ENCODE results near the gene VASN.
A peak's percentile ranks its signal among the peaks of the same experiment; 100 is the strongest.

The VASN gene

DNA sequence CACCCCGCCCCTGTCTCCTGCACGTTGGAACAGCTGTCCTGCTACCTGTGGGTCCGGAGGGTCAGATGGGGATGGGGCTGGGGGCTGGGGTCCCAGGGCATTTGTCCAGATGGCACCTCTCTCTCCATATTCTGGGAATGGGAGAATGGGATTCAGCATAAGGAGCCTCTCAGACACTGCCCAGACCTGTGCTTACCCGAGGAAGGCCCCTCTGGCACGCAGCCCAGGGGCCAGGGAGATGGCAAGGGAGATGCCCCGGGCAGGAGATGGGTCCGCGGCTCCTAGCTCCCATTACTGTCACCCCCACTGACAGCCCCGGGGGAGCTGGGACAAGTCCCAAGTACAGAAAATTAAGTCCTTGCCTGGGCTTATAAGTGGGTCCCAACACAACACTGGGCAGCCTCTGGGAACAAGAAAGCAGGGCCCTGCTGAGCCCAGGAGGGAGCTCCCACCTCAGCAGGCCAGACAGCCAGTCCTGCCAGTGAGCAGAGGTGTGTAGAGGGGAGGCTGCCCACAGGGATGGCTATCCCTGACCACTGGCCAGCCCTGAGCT is 1.8 kb downstream of the VASN start:
- DNase-seq: no peak

DNA sequence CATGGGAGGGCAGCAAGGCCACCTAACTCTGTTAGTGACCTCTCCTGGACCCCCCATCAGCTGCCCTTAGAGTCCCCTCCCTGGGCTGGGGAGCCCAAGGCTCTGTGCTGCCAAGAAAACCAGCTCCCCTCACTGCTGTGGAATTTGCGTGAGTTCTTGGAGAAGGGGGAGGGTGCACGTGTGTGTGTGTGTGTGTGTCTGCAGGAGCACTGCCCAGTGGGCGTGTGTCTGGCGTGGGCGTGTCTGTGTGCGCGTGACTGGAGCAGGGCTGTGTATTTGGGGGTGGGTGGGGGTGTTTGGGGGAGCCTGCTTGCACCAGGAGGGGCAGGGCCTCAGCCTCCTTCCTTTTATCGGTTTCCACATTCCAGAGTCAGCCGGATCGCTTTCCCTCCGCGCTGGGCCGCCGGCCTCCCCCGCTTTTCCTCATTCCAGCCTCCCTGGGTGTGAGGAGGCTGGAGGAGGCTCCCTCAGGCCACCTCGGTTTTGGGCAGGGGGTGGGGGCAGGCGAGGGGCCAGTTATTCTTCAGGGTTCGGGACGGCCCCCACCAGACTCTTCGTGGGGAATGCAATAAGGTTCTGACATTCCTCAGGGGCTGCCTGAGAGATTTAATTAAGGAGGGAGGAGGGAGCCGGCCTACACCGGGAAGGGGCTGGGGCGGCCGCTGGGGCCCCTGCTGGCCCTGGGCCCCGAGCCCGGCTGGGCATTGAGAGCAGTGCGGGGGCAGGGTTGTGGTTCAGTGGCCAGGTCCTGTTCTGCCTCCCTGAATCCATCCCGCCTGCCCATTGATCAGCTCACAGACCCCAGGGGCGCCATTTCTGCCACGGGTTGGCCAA is 2.5 kb downstream of the VASN start:
- DNase-seq: peak; percentile 60

DNA sequence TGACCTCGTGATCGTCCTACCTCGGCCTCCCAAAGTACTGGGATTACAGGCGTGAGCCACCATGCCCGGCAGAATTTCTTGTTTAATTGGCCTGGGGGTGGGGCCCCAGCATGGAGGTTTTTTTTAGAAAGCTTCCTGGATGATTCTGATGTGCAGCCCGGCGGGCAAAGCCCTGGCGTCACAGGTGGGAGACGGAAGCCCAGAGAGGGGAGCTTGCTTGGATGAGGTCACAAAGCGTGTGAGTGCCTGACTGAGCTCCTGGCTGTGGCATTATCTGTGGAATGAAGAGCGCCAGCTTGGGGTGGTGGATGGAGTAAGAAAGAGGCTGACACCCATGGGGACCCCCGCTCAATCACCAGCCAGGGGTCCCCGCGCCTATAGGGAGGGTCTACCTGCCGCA is 4.1 kb downstream of the VASN start:
- DNase-seq: no peak

DNA sequence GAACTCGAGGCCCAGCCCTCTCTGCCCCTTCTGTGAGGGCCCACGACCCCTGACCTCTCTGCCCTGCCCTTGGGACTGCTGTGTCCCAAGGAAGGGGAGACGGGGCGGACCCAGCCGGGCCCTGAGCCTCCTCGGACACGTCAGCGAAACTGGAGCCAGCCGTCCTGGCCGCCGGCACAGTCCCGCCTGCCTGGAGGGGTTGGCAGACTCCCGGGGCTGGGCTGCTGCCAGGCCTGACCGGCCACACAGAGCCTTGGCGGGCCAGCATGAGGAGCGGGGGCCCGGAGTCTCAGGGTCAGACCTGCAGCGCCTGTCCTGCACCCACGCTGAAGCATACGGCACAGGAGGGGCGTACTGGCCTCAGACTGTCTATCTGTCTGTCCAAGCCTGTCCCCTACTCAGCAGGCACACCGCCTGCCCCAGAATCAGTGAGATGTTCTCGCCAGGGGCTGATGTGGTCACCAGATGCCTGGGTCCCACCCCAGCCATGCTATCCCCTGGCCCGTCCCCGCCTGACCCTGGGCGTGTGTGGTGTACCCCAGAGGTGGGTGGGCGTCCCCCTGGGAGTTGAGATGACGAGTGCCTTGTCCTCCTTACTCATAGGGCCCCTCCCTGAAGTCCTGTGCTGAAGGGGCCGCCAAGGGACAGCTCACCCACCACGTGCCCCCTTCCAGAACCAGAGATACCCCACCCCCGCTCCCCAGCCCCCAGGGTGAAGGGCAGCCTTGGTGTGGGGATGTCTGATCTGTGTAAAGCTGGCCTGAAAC is 4.7 kb downstream of the VASN start:
- DNase-seq: no peak

DNA sequence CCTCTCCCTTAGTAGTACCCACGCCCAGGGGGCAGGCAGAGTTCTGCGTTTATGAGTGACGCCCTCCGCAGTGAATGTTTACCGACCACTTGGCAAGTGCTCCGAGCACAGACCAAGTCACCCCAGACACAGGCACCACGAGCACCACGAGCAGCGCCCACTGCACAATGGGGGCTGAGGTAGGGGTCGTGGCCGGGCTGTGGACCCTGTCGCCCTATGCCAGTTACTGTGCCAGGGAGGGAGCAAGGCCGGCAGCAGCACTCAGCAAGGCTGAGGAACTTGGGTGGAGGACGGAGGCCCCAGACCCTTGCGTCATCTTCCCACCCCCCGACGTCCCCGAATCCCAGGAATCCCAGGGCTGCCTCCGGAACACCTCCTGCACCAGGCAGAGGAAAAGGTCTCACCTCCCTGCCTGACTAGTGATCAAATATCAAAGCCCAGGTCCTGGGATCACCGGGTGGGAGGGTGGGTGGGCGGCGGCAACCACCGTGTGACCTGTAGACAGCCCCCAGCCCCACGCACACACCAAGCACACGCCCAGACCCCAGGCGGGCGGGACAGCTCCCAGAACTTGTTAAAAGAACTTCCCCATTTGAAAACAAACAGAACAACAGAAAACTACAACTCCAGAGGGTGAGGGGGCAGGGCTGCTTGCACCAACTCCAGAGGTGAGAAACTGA is 5.4 kb downstream of the VASN start:
- no peak for DNase-seq

DNA sequence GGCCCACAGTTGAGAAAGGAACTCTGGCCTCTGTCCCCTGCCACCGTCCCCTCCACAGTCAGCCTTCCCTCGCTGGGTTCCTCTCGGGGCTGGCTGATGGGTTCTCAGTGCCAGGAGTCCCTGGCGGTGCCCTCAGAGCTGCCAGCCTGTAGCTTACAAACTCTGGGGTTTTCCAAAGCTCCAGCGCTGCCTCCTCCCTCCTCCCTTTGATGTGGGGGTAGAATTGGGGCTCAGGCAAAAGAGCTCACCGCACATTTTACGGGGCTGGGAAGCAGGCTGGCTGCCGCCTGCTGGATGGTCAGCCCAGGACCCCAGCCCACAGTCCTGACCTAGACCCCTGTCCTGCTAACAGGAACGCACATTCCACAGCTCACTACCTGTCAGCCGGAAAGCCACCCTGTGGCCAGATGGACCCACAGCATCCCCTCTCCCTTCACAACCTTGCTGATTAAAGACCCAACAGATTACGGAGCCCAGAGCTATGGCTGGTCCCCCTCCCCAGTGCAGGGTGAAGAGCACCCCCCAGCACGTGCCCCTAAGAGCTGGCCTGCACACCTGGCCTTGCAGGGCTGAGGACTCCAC is 6.0 kb downstream of the VASN start:
- DNase-seq: no peak

DNA sequence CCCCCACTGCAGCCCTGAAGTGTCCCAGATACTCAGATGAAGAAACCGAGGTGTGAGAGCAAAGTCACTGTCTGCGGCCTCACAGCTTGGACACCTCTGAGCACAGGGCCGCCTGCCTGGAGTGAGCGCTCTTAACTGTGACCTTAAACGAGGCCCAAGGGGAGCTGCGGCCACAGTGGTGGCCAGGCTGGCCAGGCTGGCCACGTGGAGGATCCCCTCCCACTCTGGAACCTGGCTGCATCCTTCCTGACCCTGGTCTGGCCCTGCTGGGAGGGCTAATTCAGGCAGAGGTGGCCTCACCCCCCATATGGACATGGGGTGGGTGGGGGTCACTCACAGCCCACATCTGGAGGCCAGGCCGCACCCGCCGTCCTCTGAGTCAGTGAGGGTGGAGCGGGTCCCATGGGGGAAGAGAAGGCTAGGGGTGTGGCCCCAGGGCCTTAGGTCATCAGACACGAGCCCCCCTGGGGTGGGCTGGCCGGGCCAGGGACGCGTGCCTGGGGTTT is 6.6 kb downstream of the VASN start:
- DNase-seq: no peak

DNA sequence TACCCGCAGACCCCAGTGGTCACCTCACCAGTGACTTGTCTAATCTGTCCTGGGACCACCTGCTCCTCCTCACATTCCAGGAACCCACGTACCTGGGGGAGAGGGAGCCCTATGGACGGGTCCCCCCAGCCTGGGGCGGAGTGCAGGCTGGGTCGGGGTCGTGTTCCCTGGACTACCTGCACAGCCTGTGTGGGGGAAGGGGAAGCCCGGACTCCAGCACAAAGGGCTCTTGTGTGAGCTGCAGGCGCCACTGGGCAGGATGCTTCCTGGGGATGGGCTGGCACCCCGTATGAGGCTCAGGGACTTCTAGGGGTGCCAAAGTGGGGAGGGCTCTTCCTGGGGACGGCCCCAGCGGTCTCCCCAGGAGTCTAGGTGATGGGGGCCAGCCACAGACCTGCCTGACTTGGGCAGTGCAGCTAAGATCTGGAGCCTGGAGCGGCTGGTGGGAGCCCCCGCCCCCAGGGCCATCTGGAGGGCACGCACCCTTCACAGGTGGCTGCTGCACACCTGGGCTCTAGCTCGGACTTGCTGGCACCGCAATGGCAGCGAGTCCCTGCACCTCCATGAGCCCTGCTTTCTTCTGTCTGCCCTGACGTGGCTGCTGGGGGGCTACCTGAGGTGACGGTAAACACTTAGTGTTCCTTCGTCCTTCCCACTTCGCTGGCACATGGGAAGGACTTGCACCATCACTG is 7.5 kb downstream of the VASN start:
- DNase-seq: no peak

DNA sequence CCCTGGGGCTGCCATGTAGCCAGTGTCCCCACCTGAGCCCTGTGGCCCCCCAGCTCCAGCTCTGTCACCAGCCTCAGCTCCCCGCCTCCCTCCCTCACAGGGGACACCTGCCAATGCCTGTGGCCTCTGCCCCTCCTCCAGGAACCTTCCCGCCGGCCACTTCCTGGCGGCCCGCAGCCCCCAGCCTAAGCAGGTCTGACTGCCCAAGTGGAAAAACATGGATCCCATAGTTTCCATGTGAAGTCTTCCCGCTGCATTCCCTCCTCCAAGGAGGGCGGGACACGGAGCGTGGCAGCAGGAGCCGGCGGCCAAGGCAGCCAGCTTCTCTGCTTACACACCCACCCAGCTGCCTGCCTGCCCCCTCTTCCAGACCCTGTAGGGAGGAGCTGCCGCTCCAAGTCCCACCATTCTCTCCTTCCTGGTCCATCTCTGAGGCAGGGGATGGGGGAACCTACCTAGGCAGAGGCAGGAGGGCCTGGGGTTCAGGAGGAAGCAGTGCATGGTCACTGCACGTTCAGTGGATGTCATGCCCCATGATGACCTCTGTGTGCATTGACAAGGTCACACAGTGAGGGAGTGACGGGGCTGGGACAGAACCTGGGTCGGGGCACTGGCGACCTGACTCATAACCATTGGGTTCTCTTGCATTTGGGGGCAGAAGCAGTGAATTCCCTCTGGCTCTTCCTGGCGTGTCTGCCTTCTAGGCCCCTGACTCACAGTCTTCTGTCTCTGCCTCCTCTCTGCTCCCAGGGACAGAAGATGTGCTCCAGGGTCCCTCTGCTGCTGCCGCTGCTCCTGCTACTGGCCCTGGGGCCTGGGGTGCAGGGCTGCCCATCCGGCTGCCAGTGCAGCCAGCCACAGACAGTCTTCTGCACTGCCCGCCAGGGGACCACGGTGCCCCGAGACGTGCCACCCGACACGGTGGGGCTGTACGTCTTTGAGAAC is 8.7 kb downstream of the VASN start:
- no peak for DNase-seq

DNA sequence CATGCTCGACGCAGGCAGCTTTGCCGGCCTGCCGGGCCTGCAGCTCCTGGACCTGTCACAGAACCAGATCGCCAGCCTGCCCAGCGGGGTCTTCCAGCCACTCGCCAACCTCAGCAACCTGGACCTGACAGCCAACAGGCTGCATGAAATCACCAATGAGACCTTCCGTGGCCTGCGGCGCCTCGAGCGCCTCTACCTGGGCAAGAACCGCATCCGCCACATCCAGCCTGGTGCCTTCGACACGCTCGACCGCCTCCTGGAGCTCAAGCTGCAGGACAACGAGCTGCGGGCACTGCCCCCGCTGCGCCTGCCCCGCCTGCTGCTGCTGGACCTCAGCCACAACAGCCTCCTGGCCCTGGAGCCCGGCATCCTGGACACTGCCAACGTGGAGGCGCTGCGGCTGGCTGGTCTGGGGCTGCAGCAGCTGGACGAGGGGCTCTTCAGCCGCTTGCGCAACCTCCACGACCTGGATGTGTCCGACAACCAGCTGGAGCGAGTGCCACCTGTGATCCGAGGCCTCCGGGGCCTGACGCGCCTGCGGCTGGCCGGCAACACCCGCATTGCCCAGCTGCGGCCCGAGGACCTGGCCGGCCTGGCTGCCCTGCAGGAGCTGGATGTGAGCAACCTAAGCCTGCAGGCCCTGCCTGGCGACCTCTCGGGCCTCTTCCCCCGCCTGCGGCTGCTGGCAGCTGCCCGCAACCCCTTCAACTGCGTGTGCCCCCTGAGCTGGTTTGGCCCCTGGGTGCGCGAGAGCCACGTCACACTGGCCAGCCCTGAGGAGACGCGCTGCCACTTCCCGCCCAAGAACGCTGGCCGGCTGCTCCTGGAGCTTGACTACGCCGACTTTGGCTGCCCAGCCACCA is 9.7 kb downstream of the VASN start:
- DNase-seq: no peak

DNA sequence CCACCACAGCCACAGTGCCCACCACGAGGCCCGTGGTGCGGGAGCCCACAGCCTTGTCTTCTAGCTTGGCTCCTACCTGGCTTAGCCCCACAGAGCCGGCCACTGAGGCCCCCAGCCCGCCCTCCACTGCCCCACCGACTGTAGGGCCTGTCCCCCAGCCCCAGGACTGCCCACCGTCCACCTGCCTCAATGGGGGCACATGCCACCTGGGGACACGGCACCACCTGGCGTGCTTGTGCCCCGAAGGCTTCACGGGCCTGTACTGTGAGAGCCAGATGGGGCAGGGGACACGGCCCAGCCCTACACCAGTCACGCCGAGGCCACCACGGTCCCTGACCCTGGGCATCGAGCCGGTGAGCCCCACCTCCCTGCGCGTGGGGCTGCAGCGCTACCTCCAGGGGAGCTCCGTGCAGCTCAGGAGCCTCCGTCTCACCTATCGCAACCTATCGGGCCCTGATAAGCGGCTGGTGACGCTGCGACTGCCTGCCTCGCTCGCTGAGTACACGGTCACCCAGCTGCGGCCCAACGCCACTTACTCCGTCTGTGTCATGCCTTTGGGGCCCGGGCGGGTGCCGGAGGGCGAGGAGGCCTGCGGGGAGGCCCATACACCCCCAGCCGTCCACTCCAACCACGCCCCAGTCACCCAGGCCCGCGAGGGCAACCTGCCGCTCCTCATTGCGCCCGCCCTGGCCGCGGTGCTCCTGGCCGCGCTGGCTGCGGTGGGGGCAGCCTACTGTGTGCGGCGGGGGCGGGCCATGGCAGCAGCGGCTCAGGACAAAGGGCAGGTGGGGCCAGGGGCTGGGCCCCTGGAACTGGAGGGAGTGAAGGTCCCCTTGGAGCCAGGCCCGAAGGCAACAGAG is 10.5 kb downstream of the VASN start:
- no peak for DNase-seq

DNA sequence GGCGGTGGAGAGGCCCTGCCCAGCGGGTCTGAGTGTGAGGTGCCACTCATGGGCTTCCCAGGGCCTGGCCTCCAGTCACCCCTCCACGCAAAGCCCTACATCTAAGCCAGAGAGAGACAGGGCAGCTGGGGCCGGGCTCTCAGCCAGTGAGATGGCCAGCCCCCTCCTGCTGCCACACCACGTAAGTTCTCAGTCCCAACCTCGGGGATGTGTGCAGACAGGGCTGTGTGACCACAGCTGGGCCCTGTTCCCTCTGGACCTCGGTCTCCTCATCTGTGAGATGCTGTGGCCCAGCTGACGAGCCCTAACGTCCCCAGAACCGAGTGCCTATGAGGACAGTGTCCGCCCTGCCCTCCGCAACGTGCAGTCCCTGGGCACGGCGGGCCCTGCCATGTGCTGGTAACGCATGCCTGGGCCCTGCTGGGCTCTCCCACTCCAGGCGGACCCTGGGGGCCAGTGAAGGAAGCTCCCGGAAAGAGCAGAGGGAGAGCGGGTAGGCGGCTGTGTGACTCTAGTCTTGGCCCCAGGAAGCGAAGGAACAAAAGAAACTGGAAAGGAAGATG is 11.2 kb downstream of the VASN start:
- no peak for DNase-seq

DNA sequence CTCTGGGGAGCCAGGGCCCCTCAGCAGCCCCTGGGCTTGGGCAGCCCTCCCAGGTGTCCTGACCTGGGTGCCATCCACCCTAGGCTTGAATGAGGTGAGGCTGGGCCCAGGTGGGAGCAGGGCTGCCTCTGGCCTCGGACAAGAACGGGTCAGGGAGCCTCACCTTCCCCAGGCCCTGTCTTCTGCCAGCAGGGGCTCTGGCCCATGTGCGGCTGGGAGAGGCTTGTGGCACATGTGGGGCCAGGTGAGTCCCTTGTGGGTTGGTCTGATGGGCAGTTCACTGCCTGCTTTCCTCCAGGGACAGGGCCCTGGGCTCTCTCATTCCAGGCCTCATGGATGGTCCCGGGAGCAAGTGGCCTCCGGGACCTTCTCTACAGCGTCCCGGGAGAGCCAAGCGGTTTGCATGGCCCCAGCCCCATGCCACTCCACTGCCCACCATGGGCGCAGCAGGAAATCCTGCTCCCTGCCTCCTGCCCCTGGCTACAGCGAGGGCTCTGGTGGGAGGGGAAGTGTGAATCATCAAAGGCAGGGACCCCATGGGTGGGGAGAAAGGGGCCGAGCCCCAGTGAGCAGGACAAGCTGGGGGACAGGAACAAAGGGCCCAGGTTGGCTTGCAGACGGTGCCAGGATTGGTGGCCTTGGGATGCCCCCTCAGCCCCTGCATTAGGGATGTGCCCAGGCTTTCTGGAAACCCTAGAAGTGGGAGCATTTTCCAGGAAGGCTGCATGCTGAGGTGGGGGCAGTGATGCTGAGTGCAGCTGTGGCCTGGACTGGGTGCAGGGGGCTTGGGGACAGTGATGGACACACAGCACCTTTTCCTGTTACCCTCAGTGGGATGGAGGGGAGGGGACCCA is 12.2 kb downstream of the VASN start:
- no peak for DNase-seq

DNA sequence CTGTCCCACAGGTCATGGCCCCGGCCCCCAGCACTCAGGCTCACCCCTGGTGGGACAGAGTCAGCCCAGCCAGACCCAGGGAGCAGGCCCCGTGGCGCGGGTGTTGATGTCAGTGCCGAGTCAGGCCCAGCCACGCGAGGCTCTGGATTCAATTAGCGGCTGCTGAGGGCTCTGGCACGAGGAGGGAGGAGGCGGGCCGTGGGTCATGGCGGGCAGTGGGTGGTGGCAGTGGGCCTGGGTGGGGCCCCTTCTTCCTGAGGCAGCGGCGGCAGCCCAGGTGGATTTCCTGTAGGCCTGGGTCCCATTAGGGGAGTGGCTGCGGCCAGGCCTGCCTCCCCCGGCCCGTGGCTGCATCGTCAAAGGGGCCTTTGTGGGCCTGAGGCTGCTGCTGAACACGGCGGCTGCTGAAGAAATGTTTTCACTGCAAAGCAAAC is 12.9 kb downstream of the VASN start:
- no peak for DNase-seq

DNA sequence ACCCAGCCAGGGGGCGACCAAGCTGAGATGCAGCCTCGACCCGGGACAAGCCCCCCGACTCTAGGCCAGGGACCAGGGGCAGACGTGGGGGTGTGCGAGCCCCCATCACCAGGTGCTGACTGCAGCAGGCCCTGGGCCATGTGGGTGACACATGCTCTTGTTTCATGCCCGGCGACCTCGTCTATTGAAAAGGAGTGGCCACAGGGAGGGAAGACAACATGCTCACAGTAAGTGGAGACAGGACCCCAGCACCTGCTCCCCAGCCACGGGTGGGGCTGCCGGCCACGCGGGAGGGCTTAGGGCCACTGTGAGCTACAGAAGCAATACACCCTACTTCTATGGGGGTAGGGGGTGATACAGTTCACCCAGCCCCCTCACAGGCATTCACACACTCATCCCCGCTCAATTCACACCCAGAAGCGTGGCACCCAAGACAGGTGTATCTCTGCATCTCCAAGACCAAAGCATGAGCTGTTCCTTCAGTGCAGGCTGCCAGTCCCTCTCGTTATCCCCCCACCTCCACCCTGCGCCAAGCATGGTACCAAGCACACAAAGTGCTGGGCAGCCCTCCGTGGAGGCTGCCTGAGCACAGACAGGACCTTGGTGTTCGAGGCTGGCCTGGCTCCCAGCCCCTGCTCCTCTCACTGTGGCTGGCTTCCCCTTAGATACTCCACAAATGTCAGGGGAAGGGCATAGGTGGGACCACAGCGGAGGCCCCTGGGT is 13.6 kb downstream of the VASN start:
- no peak for DNase-seq

DNA sequence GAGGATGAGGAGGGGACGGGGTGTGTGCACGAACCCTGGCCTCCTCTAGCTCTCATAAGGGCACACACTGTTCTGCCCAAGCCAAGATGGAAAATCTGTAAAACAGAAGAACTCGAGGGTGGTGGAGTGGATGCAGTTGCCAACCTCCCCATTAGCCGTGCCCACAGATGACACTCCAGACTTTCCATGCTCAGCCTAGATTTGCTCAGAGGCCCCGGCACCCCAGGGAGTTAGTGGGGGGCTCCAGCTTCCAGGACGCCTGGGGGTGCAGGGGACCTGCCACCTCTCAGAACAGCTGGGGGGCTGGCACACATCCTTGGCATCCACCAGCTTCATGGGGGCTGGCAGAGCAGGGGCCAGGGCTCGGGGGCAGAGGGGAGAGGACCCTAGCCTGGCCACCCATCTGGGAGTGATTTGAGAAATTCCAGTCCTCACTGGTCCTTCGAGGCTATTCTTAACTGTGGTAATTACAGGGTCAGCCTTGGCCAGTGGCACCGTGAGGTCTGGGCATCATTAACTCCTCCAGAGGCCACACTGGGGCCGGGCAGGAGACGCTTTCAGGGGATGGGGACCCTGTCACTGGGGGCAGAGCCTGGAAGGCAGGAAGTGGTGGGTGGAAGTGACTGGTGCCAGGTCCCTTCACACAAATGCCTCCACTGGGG is 14.3 kb downstream of the VASN start:
- DNase-seq: no peak

All from hematopoietic multipotent progenitor cell treated with erythropoietin and hydrocortisone succinate and interleukin-3 and kit ligand, for 4 days (in vitro differentiated cells).